Superior temporal gyrus (tissue), 1 donor: ENCODE measurements around the gene IFT81.
"Not testable (repeated sequence)": the region's sequence is repeated elsewhere in the genome, so short reads cannot be mapped to it uniquely, and the experiment has no call there.

Experiments
- DNase-seq: peaks from one replicate; pipeline ENCODE4 v3.0.0-alpha.2; 2016; ENCODE audit errors: extremely low spot score

The IFT81 gene

GRCh38 chr12:110199339-110200123 is 75.4 kb downstream of the IFT81 start:
- no peak for DNase-seq

GRCh38 chr12:110200124-110200417 is 75.9 kb downstream of the IFT81 start:
- DNase-seq: no peak

- no peak for DNase-seq
These were observed 77.8 kb downstream of the IFT81 start for GRCh38 chr12:110201995-110202394.

GRCh38 chr12:110203546-110203945 is 79.4 kb downstream of the IFT81 start:
- DNase-seq: peak; percentile 81

- no peak for DNase-seq
These were observed 81.8 kb downstream of the IFT81 start for GRCh38 chr12:110205931-110206330.

GRCh38 chr12:110211639-110212536 is 87.7 kb downstream of the IFT81 start:
- DNase-seq: not testable (repeated sequence)

GRCh38 chr12:110217996-110218674 is 94.0 kb downstream of the IFT81 start:
- no peak for DNase-seq

GRCh38 chr12:110222027-110222426 is 97.9 kb downstream of the IFT81 start:
- no peak for DNase-seq

- DNase-seq: no peak
These were observed 98.3 kb downstream of the IFT81 start for GRCh38 chr12:110222433-110222832.

- peak; percentile 36 for DNase-seq
These were observed 99.7 kb downstream of the IFT81 start for GRCh38 chr12:110223777-110224378.

GRCh38 chr12:110224379-110225304 is 100.5 kb downstream of the IFT81 start:
- DNase-seq: peak; percentile 88

- no peak for DNase-seq
These were observed 103.0 kb downstream of the IFT81 start for GRCh38 chr12:110227138-110227537.

GRCh38 chr12:110228348-110228747 is 104.2 kb downstream of the IFT81 start:
- DNase-seq: not testable (repeated sequence)

GRCh38 chr12:110228756-110229155 is 104.6 kb downstream of the IFT81 start:
- no peak for DNase-seq

GRCh38 chr12:110229409-110229808 is 105.3 kb downstream of the IFT81 start:
- DNase-seq: no peak

GRCh38 chr12:110230655-110231054 is 106.5 kb downstream of the IFT81 start:
- no peak for DNase-seq

- no peak for DNase-seq
These were observed 109.2 kb downstream of the IFT81 start for GRCh38 chr12:110233212-110233903.

- DNase-seq: no peak
These were observed 110.2 kb downstream of the IFT81 start for GRCh38 chr12:110234331-110234751.

- no peak for DNase-seq
These were observed 110.6 kb downstream of the IFT81 start for GRCh38 chr12:110234755-110235154.

GRCh38 chr12:110235383-110235782 is 111.2 kb downstream of the IFT81 start:
- DNase-seq: no peak
